ENCODE results near the gene SPRY1.

The SPRY1 gene

GRCh38 chr4:123409334-123409733, 12.7 kb downstream of the SPRY1 start:
- DNase-seq (ENCODE audit: low spot score), result no peak

GRCh38 chr4:123411514-123411913, 14.9 kb downstream of the SPRY1 start:
- no peak for DNase-seq (ENCODE audit: low spot score)

- DNase-seq (ENCODE audit: low spot score), result no peak
Measured at GRCh38 chr4:123412091-123412505, 15.5 kb downstream of the SPRY1 start.

GRCh38 chr4:123412700-123413512, 16.3 kb downstream of the SPRY1 start:
- no peak for DNase-seq (ENCODE audit: low spot score)

GRCh38 chr4:123415576-123415975, 19.0 kb downstream of the SPRY1 start:
- no peak for DNase-seq (ENCODE audit: low spot score)

GRCh38 chr4:123415977-123416376, 19.4 kb downstream of the SPRY1 start:
- no peak for DNase-seq (ENCODE audit: low spot score)

GRCh38 chr4:123417813-123418212, 21.2 kb downstream of the SPRY1 start:
- DNase-seq (ENCODE audit: low spot score), result no peak

GRCh38 chr4:123418351-123418931, 21.8 kb downstream of the SPRY1 start:
- no peak for DNase-seq (ENCODE audit: low spot score)

- DNase-seq (ENCODE audit: low spot score), result no peak
Measured at GRCh38 chr4:123419885-123420755, 23.5 kb downstream of the SPRY1 start.

GRCh38 chr4:123421227-123421936, 24.8 kb downstream of the SPRY1 start:
- DNase-seq (ENCODE audit: low spot score), result no peak

- no peak for DNase-seq (ENCODE audit: low spot score)
Measured at GRCh38 chr4:123421937-123422781, 25.6 kb downstream of the SPRY1 start.

GRCh38 chr4:123423819-123424218, 27.2 kb downstream of the SPRY1 start:
- no peak for DNase-seq (ENCODE audit: low spot score)

GRCh38 chr4:123427951-123428350, 31.4 kb downstream of the SPRY1 start:
- no peak for DNase-seq (ENCODE audit: low spot score)

- no peak for DNase-seq (ENCODE audit: low spot score)
Measured at GRCh38 chr4:123430031-123430430, 33.4 kb downstream of the SPRY1 start.

GRCh38 chr4:123430501-123430900, 33.9 kb downstream of the SPRY1 start:
- no peak for DNase-seq (ENCODE audit: low spot score)

- no peak for DNase-seq (ENCODE audit: low spot score)
Measured at GRCh38 chr4:123433573-123433972, 37.0 kb downstream of the SPRY1 start.

- DNase-seq (ENCODE audit: low spot score), result no peak
Measured at GRCh38 chr4:123433976-123434375, 37.4 kb downstream of the SPRY1 start.

- DNase-seq (ENCODE audit: low spot score), result no peak
Measured at GRCh38 chr4:123435246-123436113, 38.9 kb downstream of the SPRY1 start.

GRCh38 chr4:123438031-123438430, 41.4 kb downstream of the SPRY1 start:
- DNase-seq (ENCODE audit: low spot score), result no peak
